Uterus (tissue), 4 donors: ENCODE results near the gene UQCC2. TPM values are rescaled to one million over a fixed set of nuclear protein-coding genes. Genes with fewer than 3 reads are reported as not detected.

Source experiments
- DNase-seq, 2 donors: peaks; one replicate each; pipeline ENCODE4 v3.0.0-alpha.2; 2019 to 2020
- H3K27ac ChIP-seq, 2 donors: fragments of 200-600 bp; sonication (generic); 1 replicate in 1 of 2; 2 replicates in 1 of 2; pipeline ENCODE4 v1.5.1; 2016 to 2018
- H3K27me3 ChIP-seq, 2 donors: fragments of 200-600 bp; sonication (generic); one replicate each; pipeline ENCODE4 v1.5.1; 2018 to 2019; ENCODE audit warnings: control low read depth in 1 of 2
- H3K36me3 ChIP-seq, 2 donors: fragments of 200-600 bp; sonication (generic); one replicate each; pipeline ENCODE4 v1.5.1; 2019; ENCODE audit warnings: control low read depth in 1 of 2
- H3K4me1 ChIP-seq, 2 donors: fragments of 200-600 bp; sonication (generic); one replicate each; pipeline ENCODE4 v1.5.1; 2018 to 2019; ENCODE audit warnings: control low read depth in 1 of 2
- H3K4me3 ChIP-seq, 2 donors: fragments of 200-600 bp; sonication (generic); 1 replicate in 1 of 2; 2 replicates in 1 of 2; pipeline ENCODE4 v1.5.1; 2018 to 2019; ENCODE audit warnings: mild to moderate bottlenecking in 1 of 2
- H3K9me3 ChIP-seq, 2 donors: fragments of 200-600 bp; sonication (generic); one replicate each; pipeline ENCODE4 v1.5.1; 2019; ENCODE audit warnings: control low read depth in 1 of 2
- POLR2A ChIP-seq, 2 donors: fragments of 450-650 bp; IDR thresholded peaks; one replicate each; pipeline ENCODE4 v1.6.1; 2016; ENCODE audit warnings: antibody characterized with exemption in 2 of 2, mild to moderate bottlenecking in 1 of 2, moderate library complexity in 1 of 2
- intact Hi-C: fragments of 100-400 bp; cut with DNase I; formaldehyde crosslinking; loops from one replicate; pipeline ENCODE4 v1.15.1; 2023; ENCODE audit warnings: low total_unique reads
- total RNA-seq, 4 donors: library from RNA; depleted of rRNA in 3 of 4; stranded (reverse); fragments of >200 nt in 3 of 4; gene quantifications; one replicate each; pipeline versions ENCODE4 v1.1.0 to v1.2.4, GENCODE V29; 2014 to 2023
- TF ChIP-seq, protein P1 (sequence below), 4 experiments: fragments of 200-600 bp in 2 of 4; fragments of 450-650 bp in 2 of 4; sonication (generic) in 2 of 4; IDR thresholded peaks; one replicate each; pipeline ENCODE4 v1.5.1; 2016 to 2019; ENCODE audit warnings: antibody characterized with exemption in 4 of 4, mild to moderate bottlenecking in 2 of 4, moderate library complexity in 1 of 4
- donor health status: DM: yes; HTN: yes; CAD: no.

The UQCC2 gene
- total RNA-seq, 4 donors from 2014 or later, result 10.0 to 63.2 (median 30.9) TPM

- no peak for TF ChIP-seq POLR2A (IDR thresholded peaks at IDR 0.05)
- TF ChIP-seq, protein P1, sequence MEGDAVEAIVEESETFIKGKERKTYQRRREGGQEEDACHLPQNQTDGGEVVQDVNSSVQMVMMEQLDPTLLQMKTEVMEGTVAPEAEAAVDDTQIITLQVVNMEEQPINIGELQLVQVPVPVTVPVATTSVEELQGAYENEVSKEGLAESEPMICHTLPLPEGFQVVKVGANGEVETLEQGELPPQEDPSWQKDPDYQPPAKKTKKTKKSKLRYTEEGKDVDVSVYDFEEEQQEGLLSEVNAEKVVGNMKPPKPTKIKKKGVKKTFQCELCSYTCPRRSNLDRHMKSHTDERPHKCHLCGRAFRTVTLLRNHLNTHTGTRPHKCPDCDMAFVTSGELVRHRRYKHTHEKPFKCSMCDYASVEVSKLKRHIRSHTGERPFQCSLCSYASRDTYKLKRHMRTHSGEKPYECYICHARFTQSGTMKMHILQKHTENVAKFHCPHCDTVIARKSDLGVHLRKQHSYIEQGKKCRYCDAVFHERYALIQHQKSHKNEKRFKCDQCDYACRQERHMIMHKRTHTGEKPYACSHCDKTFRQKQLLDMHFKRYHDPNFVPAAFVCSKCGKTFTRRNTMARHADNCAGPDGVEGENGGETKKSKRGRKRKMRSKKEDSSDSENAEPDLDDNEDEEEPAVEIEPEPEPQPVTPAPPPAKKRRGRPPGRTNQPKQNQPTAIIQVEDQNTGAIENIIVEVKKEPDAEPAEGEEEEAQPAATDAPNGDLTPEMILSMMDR (IDR thresholded peaks at IDR 0.05), result no peak
- no peak for DNase-seq
Measured at GRCh38 chr6:33713786-33714185, 2.3 kb upstream of the UQCC2 start.

DNA sequence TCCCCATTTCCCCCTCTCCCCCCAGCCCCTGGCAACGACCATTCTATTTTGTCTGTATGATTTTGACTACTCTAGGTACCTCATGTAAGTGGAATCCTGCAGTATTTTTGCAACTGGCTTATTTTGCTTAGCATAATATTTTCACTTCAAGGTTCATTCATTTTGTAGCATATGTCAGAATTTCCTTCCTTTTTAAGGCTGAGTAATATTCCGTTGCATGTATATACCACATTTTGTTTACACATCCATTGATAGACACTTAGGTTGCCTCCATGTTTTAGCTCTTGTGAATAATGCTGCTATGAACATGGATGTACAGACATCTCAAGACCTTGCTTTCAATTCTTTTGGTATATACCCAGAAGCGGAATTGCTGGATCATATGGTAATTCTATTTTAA is 1.4 kb upstream of the UQCC2 start:
- no peak for DNase-seq

More at GRCh38 chr6:33713786-33714185, 2.3 kb upstream of the UQCC2 start:
- H3K27me3 ChIP-seq, result no peaks in the 10 kb centered on the region
- no peaks in the 10 kb centered on the region for H3K9me3 ChIP-seq
- H3K4me3 ChIP-seq, result no peak overlapping the region
- intact Hi-C loops, result no loop called here
- peaks cover 5 to 9% of the 10 kb centered on the region in 2 donors for H3K4me1 ChIP-seq
- H3K36me3 ChIP-seq, result no peaks in the 10 kb centered on the region
- no peak overlapping the region for H3K27ac ChIP-seq

DNA sequence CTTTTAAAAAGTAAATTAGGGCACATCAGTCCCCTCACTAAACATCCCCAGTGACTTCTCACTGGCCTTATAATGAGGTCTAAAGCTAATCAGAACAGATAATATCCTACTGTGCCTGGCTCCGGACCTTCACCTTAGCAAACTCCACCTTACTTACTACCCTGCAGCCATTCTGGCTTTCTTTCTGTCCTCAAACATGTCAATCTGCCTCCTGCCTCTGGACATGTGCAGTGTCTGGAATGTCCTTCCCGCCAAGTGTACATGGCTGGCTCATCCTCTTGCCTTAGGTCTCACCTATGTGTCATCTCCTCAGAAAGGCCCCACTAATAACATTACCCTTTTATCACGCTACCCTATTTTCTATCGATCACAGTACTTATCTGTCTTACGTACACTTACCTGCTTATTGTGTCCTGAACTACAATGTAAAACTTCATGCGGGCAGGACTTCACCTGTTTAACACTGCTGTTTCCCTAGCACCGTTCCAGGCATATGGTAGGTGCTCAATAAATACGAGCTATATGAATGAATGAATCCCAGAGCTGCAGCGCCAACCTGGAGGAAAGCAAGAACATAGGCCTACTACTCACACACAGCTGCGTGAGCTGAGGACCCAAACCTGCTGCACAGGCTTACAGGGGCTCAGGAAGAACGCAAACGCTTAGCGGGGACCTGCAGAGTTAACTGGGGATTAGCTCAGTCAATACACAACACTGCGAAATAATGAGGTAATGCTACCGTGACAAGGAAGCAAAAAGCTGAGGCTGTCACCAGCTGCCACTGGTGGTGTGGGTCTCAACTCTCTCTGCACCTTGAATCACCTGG is 991 bp downstream of the UQCC2 start:
- Histone ChIP-seq H3K4me1 (peaks cover 5 to 7% of the 10 kb centered on the region in 2 donors), H3K4me3 (peak overlapping the region; percentile 81 to 91), H3K27ac (peak overlapping the region; percentile 93 to 96), H3K36me3 (no peaks in the 10 kb centered on the region), H3K27me3 (no peaks in the 10 kb centered on the region), H3K9me3 (no peaks in the 10 kb centered on the region)
- intact Hi-C loops, result no loop called here
- DNase-seq, result no peak
- TF ChIP-seq POLR2A (IDR thresholded peaks at IDR 0.05), result no peak
- TF ChIP-seq, protein P1 (IDR thresholded peaks at IDR 0.05), result no peak

More for the DNA sequence above, 1.4 kb upstream of the UQCC2 start:
- Histone ChIP-seq H3K36me3 (no peaks in the 10 kb centered on the region), H3K9me3 (no peaks in the 10 kb centered on the region), H3K27me3 (no peaks in the 10 kb centered on the region), H3K4me3 (no peak overlapping the region), H3K27ac (no peak overlapping the region), H3K4me1 (peaks cover 5 to 7% of the 10 kb centered on the region in 2 donors)
- TF ChIP-seq, protein P1 (IDR thresholded peaks at IDR 0.05), result no peak
- intact Hi-C loops, result no loop called here

DNA sequence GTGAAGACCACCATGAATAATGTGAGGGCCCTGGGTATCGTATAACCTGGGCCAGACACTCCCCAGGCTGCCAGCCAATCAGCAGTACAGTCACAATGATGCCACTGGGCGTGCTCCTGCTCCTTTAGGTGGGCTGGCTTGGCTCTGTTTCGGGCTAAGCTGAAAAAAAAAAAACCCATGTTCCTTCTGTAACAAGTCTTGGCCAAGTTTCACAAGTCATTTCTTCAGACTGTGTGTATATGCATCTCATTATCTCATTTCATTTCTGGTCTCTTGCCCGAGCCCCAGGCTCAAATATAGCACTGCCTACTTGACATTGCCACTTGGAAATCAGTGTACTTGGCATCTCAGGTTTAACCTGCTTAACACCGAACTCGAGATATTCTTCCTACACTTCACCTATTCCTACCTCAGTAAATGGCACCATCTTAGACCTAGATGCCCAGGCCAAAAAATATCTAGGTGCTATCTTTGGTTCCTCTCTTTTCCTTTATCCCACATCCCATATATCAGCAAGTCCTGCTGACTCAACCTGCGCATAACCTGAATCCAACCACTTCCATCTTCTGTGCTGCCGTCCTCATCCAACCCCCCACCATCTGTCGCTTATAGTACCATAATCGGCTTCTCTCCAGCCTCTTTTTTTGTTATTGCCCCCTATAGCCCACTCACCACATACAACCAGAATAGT is 1.8 kb downstream of the UQCC2 start:
- H3K4me3 ChIP-seq, result no peak overlapping the region
- H3K9me3 ChIP-seq, result no peaks in the 10 kb centered on the region
- peaks cover 5 to 7% of the 10 kb centered on the region in 2 donors for H3K4me1 ChIP-seq
- no peak for TF ChIP-seq POLR2A (IDR thresholded peaks at IDR 0.05)
- TF ChIP-seq, protein P1 (IDR thresholded peaks at IDR 0.05), result no peak
- H3K36me3 ChIP-seq, result no peaks in the 10 kb centered on the region
- H3K27ac ChIP-seq, result peak overlapping the region; percentile 79 to 96
- no peaks in the 10 kb centered on the region for H3K27me3 ChIP-seq
- intact Hi-C loops, result no loop called here
- DNase-seq, result no peak
